Ectodermal cell (in vitro differentiated cells): ENCODE results near the gene B4GAT1.
A peak's percentile ranks its signal among the peaks of the same experiment; 100 is the strongest.

Experiments used
- H3K27ac ChIP-seq: 2 replicates; pipeline ENCODE4 v1.7.0; 2013; ENCODE audit warnings: mild to moderate bottlenecking, low read depth, low read length; ENCODE audit not compliant: insufficient read depth, poor library complexity, severe bottlenecking
- H3K27me3 ChIP-seq: 2 replicates; pipeline ENCODE4 v1.7.0; 2013; ENCODE audit warnings: mild to moderate bottlenecking, low read length; ENCODE audit not compliant: insufficient read depth, control insufficient read depth, poor library complexity, severe bottlenecking
- H3K36me3 ChIP-seq: one replicate; pipeline ENCODE4 v1.7.0; 2013; ENCODE audit warnings: low read length; ENCODE audit not compliant: control insufficient read depth, insufficient read depth
- H3K4me1 ChIP-seq: one replicate; pipeline ENCODE4 v1.7.0; 2013; ENCODE audit warnings: low read length; ENCODE audit not compliant: control insufficient read depth, insufficient read depth
- H3K4me3 ChIP-seq: 2 replicates; pipeline ENCODE4 v1.7.0; 2013; ENCODE audit warnings: low read depth, low read length, control low read depth; ENCODE audit not compliant: insufficient read depth
- H3K9me3 ChIP-seq: 2 replicates; pipeline ENCODE4 v1.7.0; 2013; ENCODE audit warnings: mild to moderate bottlenecking, low read length, moderate library complexity; ENCODE audit not compliant: control insufficient read depth
- WGBS, 2 experiments: methylation state at CpG; one replicate each; pipeline ENCODE4 v1.1.7; 2013; ENCODE audit warnings: missing lambda C conversion rate in 2 of 2; 5-methylcytosine and 5-hydroxymethylcytosine counted together

B4GAT1 gene

GRCh38 chr11:66371627-66372415 is 24.4 kb upstream of the B4GAT1 start, which contains the start of gene SLC29A2:
SLC29A2 (minus strand) TSS chr11:66371760; CDS start chr11:66371591, 169 bp downstream.
- 0% methylated on average over 69 to 72 of the region's 72 CpGs for WGBS, 2 experiments
- H3K36me3 ChIP-seq: peaks cover 11% of the 10 kb centered on the region
- no peaks in the 10 kb centered on the region for H3K27me3 ChIP-seq
- H3K4me3 ChIP-seq: peak within 1 kb of the TSS; percentile 86
- peak within 1 kb of the TSS; percentile 85 for H3K27ac ChIP-seq
- no peaks in the 10 kb centered on the region for H3K4me1 ChIP-seq
- no peaks in the 10 kb centered on the region for H3K9me3 ChIP-seq

- WGBS, 2 experiments: 94% methylated on average over 25 of the region's 25 CpGs
- Histone ChIP-seq H3K4me3 (peak overlapping the region; percentile 86), H3K9me3 (no peaks in the 10 kb centered on the region), H3K36me3 (peaks cover 11% of the 10 kb centered on the region), H3K4me1 (no peaks in the 10 kb centered on the region), H3K27me3 (no peaks in the 10 kb centered on the region), H3K27ac (no peak overlapping the region)
Observed at GRCh38 chr11:66369073-66369894, 21.9 kb upstream of the B4GAT1 start.

GRCh38 chr11:66368484-66368883 is 21.1 kb upstream of the B4GAT1 start:
- 94 to 95% methylated on average over 6 of the region's 6 CpGs for WGBS, 2 experiments
- H3K27me3 ChIP-seq: no peaks in the 10 kb centered on the region
- H3K4me3 ChIP-seq: no peak overlapping the region
- H3K4me1 ChIP-seq: no peaks in the 10 kb centered on the region
- no peaks in the 10 kb centered on the region for H3K9me3 ChIP-seq
- no peak overlapping the region for H3K27ac ChIP-seq
- peaks cover 11% of the 10 kb centered on the region for H3K36me3 ChIP-seq

GRCh38 chr11:66367561-66368312 is 20.3 kb upstream of the B4GAT1 start:
- Histone ChIP-seq H3K9me3 (no peaks in the 10 kb centered on the region), H3K27me3 (no peaks in the 10 kb centered on the region), H3K27ac (no peak overlapping the region), H3K36me3 (peaks cover 11% of the 10 kb centered on the region), H3K4me1 (no peaks in the 10 kb centered on the region), H3K4me3 (no peak overlapping the region)
- WGBS, 2 experiments: 95 to 96% methylated on average over 15 of the region's 15 CpGs

GRCh38 chr11:66366844-66367477 is 19.5 kb upstream of the B4GAT1 start:
- WGBS, 2 experiments: 95% methylated on average over 8 of the region's 8 CpGs
- no peak overlapping the region for H3K4me3 ChIP-seq
- no peaks in the 10 kb centered on the region for H3K4me1 ChIP-seq
- H3K36me3 ChIP-seq: peaks cover 11% of the 10 kb centered on the region
- H3K9me3 ChIP-seq: no peaks in the 10 kb centered on the region
- H3K27ac ChIP-seq: no peak overlapping the region
- no peaks in the 10 kb centered on the region for H3K27me3 ChIP-seq

GRCh38 chr11:66365711-66366619 is 18.5 kb upstream of the B4GAT1 start:
- no peak overlapping the region for H3K27ac ChIP-seq
- peaks cover 11% of the 10 kb centered on the region for H3K36me3 ChIP-seq
- H3K4me3 ChIP-seq: no peak overlapping the region
- no peaks in the 10 kb centered on the region for H3K9me3 ChIP-seq
- no peaks in the 10 kb centered on the region for H3K4me1 ChIP-seq
- H3K27me3 ChIP-seq: no peaks in the 10 kb centered on the region
- WGBS, 2 experiments: 93 to 94% methylated on average over 14 of the region's 14 CpGs

- WGBS, 2 experiments: 95 to 97% methylated on average over 6 of the region's 6 CpGs
- no peak overlapping the region for H3K27ac ChIP-seq
- no peak overlapping the region for H3K4me3 ChIP-seq
- H3K27me3 ChIP-seq: no peaks in the 10 kb centered on the region
- H3K9me3 ChIP-seq: no peaks in the 10 kb centered on the region
- no peaks in the 10 kb centered on the region for H3K4me1 ChIP-seq
- peaks cover 11% of the 10 kb centered on the region for H3K36me3 ChIP-seq
Observed at GRCh38 chr11:66365166-66365565, 17.7 kb upstream of the B4GAT1 start.

- no peak overlapping the region for H3K4me3 ChIP-seq
- H3K4me1 ChIP-seq: no peaks in the 10 kb centered on the region
- no peak overlapping the region for H3K27ac ChIP-seq
- WGBS, 2 experiments: 65 to 66% methylated on average over 15 of the region's 15 CpGs
- no peaks in the 10 kb centered on the region for H3K9me3 ChIP-seq
- H3K36me3 ChIP-seq: peaks cover 11% of the 10 kb centered on the region
- no peaks in the 10 kb centered on the region for H3K27me3 ChIP-seq
Observed at GRCh38 chr11:66363805-66364535, 16.5 kb upstream of the B4GAT1 start.
